CD4-positive, alpha-beta T cell (primary cell): ENCODE measurements around the gene PRR3. TPM values are rescaled to one million over a fixed set of nuclear protein-coding genes. Genes with fewer than 3 reads are reported as not detected.
"Not testable (repeated sequence)": the region's sequence is repeated elsewhere in the genome, so short reads cannot be mapped to it uniquely, and the experiment has no call there.

ENCODE experiments used
- ATAC-seq: fragments of 200-7000 bp; cut with Tn5 transposase; one replicate; pipeline ENCODE4 v1.10.0; 2022; ENCODE audit warnings: mild to moderate bottlenecking; ENCODE audit not compliant: poor library complexity
- CTCF ChIA-PET: fragments of 350-600 bp; sonication (Branson Sonifier 250); formaldehyde crosslinking; loops from one replicate; lab custom pipeline; 2021; ENCODE audit warnings: antibody characterized with exemption, inconsistent platforms; lab: Charles Lee
- POLR2A ChIA-PET: fragments of 350-600 bp; sonication (Branson Sonifier 250); formaldehyde crosslinking; loops from one replicate; lab custom pipeline; 2021; ENCODE audit warnings: antibody characterized with exemption, inconsistent platforms; lab: Charles Lee
- DNase-seq, 14 experiments: peaks; one replicate each; pipeline ENCODE4 v3.0.0-alpha.2; 2013 to 2020; ENCODE audit warnings: mixed read lengths in 2 of 14
- H3K27ac ChIP-seq, 2 donors: one replicate each; pipeline versions ENCODE4 v1.5.1 to v1.7.0; 2013; ENCODE audit warnings: low read length in 2 of 2, low read depth in 1 of 2, mild to moderate bottlenecking in 1 of 2
- H3K27me3 ChIP-seq, 2 experiments: 1 replicate in 1 of 2; 2 replicates in 1 of 2; pipeline versions ENCODE4 v1.6.1 to v1.7.0; 2013; ENCODE audit warnings: low read length in 2 of 2, control low read depth in 1 of 2, mild to moderate bottlenecking in 1 of 2, moderate library complexity in 1 of 2; ENCODE audit not compliant: insufficient read depth in 2 of 2, control insufficient read depth in 1 of 2
- H3K36me3 ChIP-seq: one replicate; pipeline ENCODE4 v1.6.1; 2013; ENCODE audit warnings: low read length, control low read depth; ENCODE audit not compliant: insufficient read depth
- H3K4me1 ChIP-seq: one replicate; pipeline ENCODE4 v1.6.1; 2013; ENCODE audit warnings: low read length, control low read depth; ENCODE audit not compliant: insufficient read depth
- H3K4me3 ChIP-seq: one replicate; pipeline ENCODE4 v1.5.1; 2013; ENCODE audit warnings: mild to moderate bottlenecking, low read length, moderate library complexity
- H3K9me3 ChIP-seq, 2 experiments: 1 replicate in 1 of 2; 2 replicates in 1 of 2; pipeline versions ENCODE4 v1.6.1 to v1.7.0; 2013; ENCODE audit warnings: low read length in 2 of 2, mild to moderate bottlenecking in 2 of 2, control low read depth in 1 of 2, moderate library complexity in 1 of 2; ENCODE audit not compliant: control insufficient read depth in 1 of 2, insufficient read depth in 1 of 2
- H3K27ac Mint-ChIP-seq: one replicate; pipeline ENCODE4 v1.8.0; 2020; ENCODE audit warnings: mixed read lengths
- H3K27me3 Mint-ChIP-seq: one replicate; pipeline ENCODE4 v1.8.0; 2021; ENCODE audit warnings: mixed read lengths
- H3K36me3 Mint-ChIP-seq: one replicate; pipeline ENCODE4 v1.8.0; 2021; ENCODE audit warnings: low read depth, mixed read lengths
- H3K4me1 Mint-ChIP-seq: one replicate; pipeline ENCODE4 v1.8.0; 2021; ENCODE audit warnings: low read depth, mixed read lengths
- H3K4me3 Mint-ChIP-seq: one replicate; pipeline ENCODE4 v1.8.0; 2020; ENCODE audit warnings: mild to moderate bottlenecking, mixed read lengths
- H3K9me3 Mint-ChIP-seq: one replicate; pipeline ENCODE4 v1.8.0; 2020; ENCODE audit warnings: mixed read lengths
- CTCF ChIP-seq: fragments of 200-600 bp; IDR thresholded peaks from one replicate; pipeline ENCODE4 v1.8.0; 2022; ENCODE audit warnings: antibody characterized with exemption, mild to moderate bottlenecking
- intact Hi-C, 2 experiments: fragments of 100-400 bp; cut with DNase I in 1 of 2; cut with micrococcal nuclease in 1 of 2; formaldehyde crosslinking; loops; one replicate each; pipeline versions ENCODE4 v1.15.1 to v1.9.0; 2023 to 2025; cut with DNase I, micrococcal nuclease
- total RNA-seq, 174 experiments: library from RNA in 2 of 174; stranded (reverse) in 2 of 174; gene quantifications; one replicate each; pipeline ENCODE4 v1.2.3 and lab custom pipeline; 2021 to 2026

PRR3 gene
- total RNA-seq, 2 experiments from 2014 or later = 10.3 to 13.2 TPM

- H3K27ac Mint-ChIP-seq = peak overlapping the region; percentile 99
- Histone ChIP-seq H3K36me3 (no peaks in the 10 kb centered on the region), H3K27me3 (no peaks in the 10 kb centered on the region), H3K9me3 (peaks cover 0 to 9% of the 10 kb centered on the region in 2 experiments), H3K27ac (no peak overlapping the region), H3K4me1 (peaks cover 90% of the 10 kb centered on the region), H3K4me3 (no peak overlapping the region)
- no peaks in the 10 kb centered on the region for H3K27me3 Mint-ChIP-seq
- intact Hi-C loops = no loop called here
- DNase-seq (peak in 1 of 14 experiments; percentile 6), ATAC-seq (no peak)
- ChIA-PET CTCF (interaction anchor here (6.3 kb wide), 1 partner anchor 19 kb away, joined by 33 read pairs; no protein-coding TSS in a partner anchor), POLR2A (interaction anchor here (1.3 to 9.1 kb wide), 4 partner anchors 19 to 28 kb away, joined by 5 to 226 read pairs (median 131); partner anchors contain the start of gene HLA-E)
- H3K36me3 Mint-ChIP-seq = peaks cover 15% of the 10 kb centered on the region
- no peak overlapping the region for H3K4me3 Mint-ChIP-seq
- H3K9me3 Mint-ChIP-seq = peaks cover 3% of the 10 kb centered on the region
- TF ChIP-seq CTCF = no peak
- peaks cover 72% of the 10 kb centered on the region for H3K4me1 Mint-ChIP-seq
These were observed 43.6 kb upstream of the PRR3 start for GRCh38 chr6:30513451-30513850.

GRCh38 chr6:30515106-30515505 lies 42.0 kb upstream of the PRR3 start:
- Histone ChIP-seq H3K36me3 (no peaks in the 10 kb centered on the region), H3K9me3 (peaks cover 0 to 14% of the 10 kb centered on the region in 2 experiments), H3K4me1 (peaks cover 91% of the 10 kb centered on the region), H3K4me3 (peak overlapping the region; percentile 55), H3K27ac (peak overlapping the region in 1 of 2 donors; percentile 98), H3K27me3 (no peaks in the 10 kb centered on the region)
- no peaks in the 10 kb centered on the region for H3K27me3 Mint-ChIP-seq
- peaks cover 4% of the 10 kb centered on the region for H3K9me3 Mint-ChIP-seq
- DNase-seq (no peak), ATAC-seq (no peak)
- H3K27ac Mint-ChIP-seq = peak overlapping the region; percentile 99
- peaks cover 20% of the 10 kb centered on the region for H3K36me3 Mint-ChIP-seq
- H3K4me3 Mint-ChIP-seq = peak overlapping the region; percentile 82
- peaks cover 70% of the 10 kb centered on the region for H3K4me1 Mint-ChIP-seq
- no peak for TF ChIP-seq CTCF
- intact Hi-C loops = no loop called here
- ChIA-PET CTCF (no interaction called here), POLR2A (interaction anchor here (0.6 to 9.1 kb wide), 9 partner anchors 14 to 100 kb away, joined by 3 to 226 read pairs (median 18); partner anchors contain the start of gene ABCF1)

- Mint-ChIP-seq H3K9me3 (peaks cover 4% of the 10 kb centered on the region), H3K4me1 (peaks cover 68% of the 10 kb centered on the region), H3K27ac (peak overlapping the region; percentile 99), H3K36me3 (peaks cover 20% of the 10 kb centered on the region), H3K27me3 (no peaks in the 10 kb centered on the region), H3K4me3 (peak overlapping the region; percentile 89)
- H3K27ac ChIP-seq = peak overlapping the region; percentile 92 to 98
- ChIA-PET POLR2A (interaction anchor here (0.6 to 9.1 kb wide), 19 partner anchors 9 to 318 kb away, joined by 3 to 226 read pairs (median 6); partner anchors contain the start of genes ABCF1 and TRIM39), CTCF (interaction anchor here (0.7 to 2.1 kb wide), 8 partner anchors 12 to 214 kb away, joined by 4 to 12 read pairs (median 5); no protein-coding TSS in a partner anchor)
- no peak for TF ChIP-seq CTCF
- no peaks in the 10 kb centered on the region for H3K27me3 ChIP-seq
- DNase-seq (peak; percentile 78 to 98 (median 87)), ATAC-seq (peak; percentile 84)
- peaks cover 83% of the 10 kb centered on the region for H3K4me1 ChIP-seq
- H3K9me3 ChIP-seq = peaks cover 0 to 23% of the 10 kb centered on the region in 2 experiments
- H3K36me3 ChIP-seq = no peaks in the 10 kb centered on the region
- peak overlapping the region; percentile 55 for H3K4me3 ChIP-seq
- intact Hi-C loops = loop anchor here (1.0 to 2.0 kb wide), 3 partner anchors 17 to 40 kb away; partner anchors contain the start of genes HLA-E (in 2 of the 2) and GNL1 (in 1 of the 2)
These were observed 40.9 kb upstream of the PRR3 start for GRCh38 chr6:30515944-30516753.

GRCh38 chr6:30516754-30517076 lies 40.4 kb upstream of the PRR3 start:
- peaks cover 67% of the 10 kb centered on the region for H3K4me1 Mint-ChIP-seq

More at GRCh38 chr6:30516754-30517076, 40.4 kb upstream of the PRR3 start:
- H3K9me3 ChIP-seq = peaks cover 0 to 23% of the 10 kb centered on the region in 2 experiments
- H3K27me3 ChIP-seq, DNase-seq, H3K36me3 ChIP-seq, H3K27me3 Mint-ChIP-seq, ATAC-seq, H3K9me3 Mint-ChIP-seq: not testable (repeated sequence)
- H3K4me3 ChIP-seq = peak overlapping the region; percentile 55
- H3K36me3 Mint-ChIP-seq = peaks cover 20% of the 10 kb centered on the region
- peak overlapping the region; percentile 89 for H3K4me3 Mint-ChIP-seq
- peak overlapping the region; percentile 99 for H3K27ac Mint-ChIP-seq
- H3K27ac ChIP-seq = peak overlapping the region; percentile 92 to 98
- peaks cover 77% of the 10 kb centered on the region for H3K4me1 ChIP-seq
- POLR2A ChIA-PET = interaction anchor here (0.6 to 9.1 kb wide), 17 partner anchors 8 to 318 kb away, joined by 3 to 226 read pairs (median 6); partner anchors contain the start of genes ABCF1 and TRIM39
- intact Hi-C loops = loop anchor here (1.0 to 2.0 kb wide), 3 partner anchors 16 to 40 kb away; partner anchors contain the start of genes HLA-E (in 2 of the 2) and GNL1 (in 1 of the 2)
- CTCF ChIA-PET = interaction anchor here (0.7 to 2.1 kb wide), 6 partner anchors 11 to 214 kb away, joined by 4 to 12 read pairs (median 6); no protein-coding TSS in a partner anchor
